ENCODE measurements around the gene MCM10.

MCM10 gene

DNA sequence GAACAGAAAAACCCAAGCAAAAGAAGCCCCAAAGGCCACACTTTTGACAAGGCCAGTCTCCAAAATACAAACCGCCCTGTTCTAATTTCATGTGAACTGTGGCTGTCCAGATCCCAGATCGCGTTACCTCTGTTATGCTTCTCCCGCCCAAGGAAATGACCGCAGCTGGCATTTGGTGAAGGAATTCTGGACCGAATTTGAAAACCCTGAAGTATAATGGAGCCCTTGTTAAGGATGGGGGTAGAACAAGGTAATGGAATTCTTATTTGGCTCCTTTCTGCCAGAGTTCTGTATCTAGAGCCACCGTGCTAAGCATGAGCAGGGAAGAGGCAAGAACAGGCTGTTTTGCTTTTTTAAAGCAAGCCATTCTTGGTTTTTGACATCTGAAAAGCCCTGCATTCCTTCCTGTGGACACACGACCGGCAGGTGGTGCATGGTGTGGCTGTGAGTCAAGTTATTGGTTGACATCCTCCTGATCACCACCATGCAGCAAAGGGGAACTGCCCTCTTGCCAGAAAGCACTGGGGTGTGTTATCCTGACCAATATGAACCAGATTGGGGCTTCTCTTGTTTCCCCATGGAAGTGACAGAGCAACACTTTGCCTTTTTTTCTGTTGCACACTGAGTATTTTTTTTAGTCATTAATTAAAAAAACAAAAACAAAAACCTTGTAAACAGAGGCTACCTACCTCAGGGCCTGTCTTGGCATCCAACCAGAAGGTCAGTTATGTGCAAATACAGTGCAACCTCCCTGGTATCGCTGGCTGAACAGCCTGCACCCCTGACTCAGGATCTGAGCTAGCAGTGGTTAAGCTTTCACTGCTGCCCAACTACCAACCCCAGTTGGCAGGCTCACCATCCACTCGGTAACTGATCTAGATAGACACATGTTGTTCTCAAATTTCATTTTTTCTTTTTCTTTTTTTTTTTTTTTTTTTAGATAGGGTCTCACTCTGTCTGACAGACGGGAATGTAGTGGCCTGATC lies 58.6 kb downstream of the MCM10 start:
- Histone ChIP-seq H4K20me1 (ENCODE audit: insufficient read depth, low read length) (no peaks in the 10 kb centered on the region), H3K79me2 (ENCODE audit: low read length) (no peaks in the 10 kb centered on the region), H3K9ac (ENCODE audit: low read length) (no peak overlapping the region), H3K27me3 (replicated peaks; ENCODE audit: insufficient read depth, low read length) (no peaks in the 10 kb centered on the region), H3K4me1 (ENCODE audit: low read length) (peaks cover 18% of the 10 kb centered on the region), H3K9me2 (replicated peaks; ENCODE audit: insufficient read depth, low read length) (no peaks in the 10 kb centered on the region), H3K27ac (ENCODE audit: low read length) (no peak overlapping the region), H3K9me3 (replicated peaks; ENCODE audit: insufficient read depth, low read length) (no peaks in the 10 kb centered on the region), H3K4me3 (ENCODE audit: low read length) (no peak overlapping the region), H2AFZ (ENCODE audit: low read length) (peak overlapping the region; percentile 35; the same call in 1 of the 2 replicates), H3K36me3 (replicated peaks; ENCODE audit: insufficient read depth, low read length) (no peaks in the 10 kb centered on the region), H3F3A (ENCODE audit: insufficient read depth, low read length) (peaks cover 13% of the 10 kb centered on the region), H3K4me2 (ENCODE audit: low read depth, low read length) (no peak overlapping the region)
- DNase-seq, result peak; percentile 80
- TF ChIP-seq EZH2 (optimal IDR thresholded peaks at IDR 0.05; ENCODE audit: low read depth, low read length) (no peak), EZH2phosphoT487 (IDR thresholded peaks at IDR 0.05; ENCODE audit: low read length) (no peak)
- TF ChIP-seq, protein P1, sequence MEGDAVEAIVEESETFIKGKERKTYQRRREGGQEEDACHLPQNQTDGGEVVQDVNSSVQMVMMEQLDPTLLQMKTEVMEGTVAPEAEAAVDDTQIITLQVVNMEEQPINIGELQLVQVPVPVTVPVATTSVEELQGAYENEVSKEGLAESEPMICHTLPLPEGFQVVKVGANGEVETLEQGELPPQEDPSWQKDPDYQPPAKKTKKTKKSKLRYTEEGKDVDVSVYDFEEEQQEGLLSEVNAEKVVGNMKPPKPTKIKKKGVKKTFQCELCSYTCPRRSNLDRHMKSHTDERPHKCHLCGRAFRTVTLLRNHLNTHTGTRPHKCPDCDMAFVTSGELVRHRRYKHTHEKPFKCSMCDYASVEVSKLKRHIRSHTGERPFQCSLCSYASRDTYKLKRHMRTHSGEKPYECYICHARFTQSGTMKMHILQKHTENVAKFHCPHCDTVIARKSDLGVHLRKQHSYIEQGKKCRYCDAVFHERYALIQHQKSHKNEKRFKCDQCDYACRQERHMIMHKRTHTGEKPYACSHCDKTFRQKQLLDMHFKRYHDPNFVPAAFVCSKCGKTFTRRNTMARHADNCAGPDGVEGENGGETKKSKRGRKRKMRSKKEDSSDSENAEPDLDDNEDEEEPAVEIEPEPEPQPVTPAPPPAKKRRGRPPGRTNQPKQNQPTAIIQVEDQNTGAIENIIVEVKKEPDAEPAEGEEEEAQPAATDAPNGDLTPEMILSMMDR (IDR thresholded peaks at IDR 0.05; ENCODE audit: low read length), result peak; percentile 68

DNA sequence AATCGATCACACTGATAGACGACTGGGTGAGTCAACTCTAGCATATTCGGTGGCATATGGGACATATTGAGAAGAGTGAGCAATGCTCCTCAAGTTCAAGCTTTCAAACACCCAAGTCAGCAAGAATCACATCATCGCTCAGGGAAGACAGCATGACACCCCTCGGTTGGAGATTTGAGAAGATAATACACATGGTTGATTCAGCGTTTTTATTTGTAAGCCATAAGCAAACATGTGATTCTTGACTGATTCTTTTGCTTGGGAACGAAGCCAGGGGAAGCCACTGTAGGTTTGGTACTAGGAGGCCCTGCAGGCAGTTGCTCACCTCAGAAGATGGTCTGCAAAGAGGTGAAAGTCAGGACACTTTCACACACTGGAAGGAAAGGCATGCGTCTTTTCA lies 60.2 kb downstream of the MCM10 start:
- Histone ChIP-seq H2AFZ (ENCODE audit: low read length) (no peak overlapping the region), H3K9me3 (replicated peaks; ENCODE audit: insufficient read depth, low read length) (no peaks in the 10 kb centered on the region), H3F3A (ENCODE audit: insufficient read depth, low read length) (peaks cover 13% of the 10 kb centered on the region), H3K27me3 (replicated peaks; ENCODE audit: insufficient read depth, low read length) (no peaks in the 10 kb centered on the region), H3K27ac (ENCODE audit: low read length) (no peak overlapping the region), H4K20me1 (ENCODE audit: insufficient read depth, low read length) (no peaks in the 10 kb centered on the region), H3K4me3 (ENCODE audit: low read length) (no peak overlapping the region), H3K9ac (ENCODE audit: low read length) (no peak overlapping the region), H3K36me3 (replicated peaks; ENCODE audit: insufficient read depth, low read length) (no peaks in the 10 kb centered on the region), H3K79me2 (ENCODE audit: low read length) (no peaks in the 10 kb centered on the region), H3K4me2 (ENCODE audit: low read depth, low read length) (no peak overlapping the region), H3K4me1 (ENCODE audit: low read length) (peaks cover 22% of the 10 kb centered on the region), H3K9me2 (replicated peaks; ENCODE audit: insufficient read depth, low read length) (no peaks in the 10 kb centered on the region)
- no peak for DNase-seq
- no peak for TF ChIP-seq EZH2phosphoT487 (IDR thresholded peaks at IDR 0.05; ENCODE audit: low read length)

DNA sequence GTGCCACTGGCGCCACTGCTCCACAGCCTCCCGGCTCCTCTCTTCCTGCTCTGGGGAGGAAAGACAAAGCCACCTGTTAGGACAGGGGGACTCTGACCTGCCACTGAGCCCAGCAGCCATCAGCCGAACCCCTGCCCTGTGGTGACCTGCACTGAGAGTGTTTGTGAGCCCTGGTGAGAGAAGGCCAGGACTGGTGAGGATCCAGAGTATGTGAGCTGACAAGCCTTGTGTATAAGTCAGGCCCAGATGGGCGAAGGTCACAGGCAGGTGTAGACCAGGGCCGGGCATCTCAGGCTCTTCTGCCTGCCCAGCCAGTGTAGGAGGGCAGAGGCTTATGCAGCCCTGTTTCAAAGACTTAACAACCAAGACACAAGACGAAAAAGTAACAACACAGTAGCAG lies 60.8 kb downstream of the MCM10 start:
- no peak overlapping the region for H3K27ac ChIP-seq (ENCODE audit: low read length)
- no peaks in the 10 kb centered on the region for H3K9me2 ChIP-seq (replicated peaks; ENCODE audit: insufficient read depth, low read length)
- H3F3A ChIP-seq (ENCODE audit: insufficient read depth, low read length), result peaks cover 15% of the 10 kb centered on the region
- no peak overlapping the region for H2AFZ ChIP-seq (ENCODE audit: low read length)
- H3K9me3 ChIP-seq (replicated peaks; ENCODE audit: insufficient read depth, low read length), result no peaks in the 10 kb centered on the region
- no peaks in the 10 kb centered on the region for H3K79me2 ChIP-seq (ENCODE audit: low read length)
- TF ChIP-seq EZH2phosphoT487 (IDR thresholded peaks at IDR 0.05; ENCODE audit: low read length), result no peak
- no peak for TF ChIP-seq EZH2 (optimal IDR thresholded peaks at IDR 0.05; ENCODE audit: low read depth, low read length)
- TF ChIP-seq, protein P1 (IDR thresholded peaks at IDR 0.05; ENCODE audit: low read length), result no peak
- no peak overlapping the region for H3K4me2 ChIP-seq (ENCODE audit: low read depth, low read length)
- H3K27me3 ChIP-seq (replicated peaks; ENCODE audit: insufficient read depth, low read length), result no peaks in the 10 kb centered on the region
- no peaks in the 10 kb centered on the region for H4K20me1 ChIP-seq (ENCODE audit: insufficient read depth, low read length)
- H3K36me3 ChIP-seq (replicated peaks; ENCODE audit: insufficient read depth, low read length), result no peaks in the 10 kb centered on the region
- no peak overlapping the region for H3K4me3 ChIP-seq (ENCODE audit: low read length)
- peaks cover 28% of the 10 kb centered on the region for H3K4me1 ChIP-seq (ENCODE audit: low read length)
- no peak overlapping the region for H3K9ac ChIP-seq (ENCODE audit: low read length)
- DNase-seq, result no peak

DNA sequence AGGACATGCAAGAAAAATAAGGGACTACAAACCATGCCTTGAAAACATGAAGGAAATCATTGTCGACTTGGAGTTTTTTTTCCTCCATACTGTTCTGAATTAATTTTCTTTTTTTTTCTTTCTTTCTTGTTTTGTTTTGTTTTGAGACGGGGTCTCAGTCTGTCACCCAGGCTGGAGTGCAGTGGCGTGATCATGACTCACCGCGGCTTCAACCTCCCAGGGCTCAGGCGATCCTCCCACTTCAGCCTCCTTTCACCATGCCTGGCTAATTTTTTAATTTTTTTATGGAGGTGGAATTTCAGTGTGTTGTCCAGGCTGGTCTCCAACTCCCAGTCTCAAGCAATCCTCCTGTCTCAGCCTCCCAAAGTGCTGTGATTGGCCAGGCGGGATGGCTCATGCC lies 61.2 kb downstream of the MCM10 start:
- Histone ChIP-seq H3K4me3 (ENCODE audit: low read length) (no peak overlapping the region), H3K36me3 (replicated peaks; ENCODE audit: insufficient read depth, low read length) (no peaks in the 10 kb centered on the region), H3K4me1 (ENCODE audit: low read length) (peaks cover 30% of the 10 kb centered on the region), H4K20me1 (ENCODE audit: insufficient read depth, low read length) (no peaks in the 10 kb centered on the region), H3K9me2 (replicated peaks; ENCODE audit: insufficient read depth, low read length) (no peaks in the 10 kb centered on the region), H3F3A (ENCODE audit: insufficient read depth, low read length) (peaks cover 18% of the 10 kb centered on the region), H3K9me3 (replicated peaks; ENCODE audit: insufficient read depth, low read length) (no peaks in the 10 kb centered on the region), H3K79me2 (ENCODE audit: low read length) (no peaks in the 10 kb centered on the region), H3K4me2 (ENCODE audit: low read depth, low read length) (no peak overlapping the region), H3K27me3 (replicated peaks; ENCODE audit: insufficient read depth, low read length) (no peaks in the 10 kb centered on the region), H3K27ac (ENCODE audit: low read length) (no peak overlapping the region), H3K9ac (ENCODE audit: low read length) (no peak overlapping the region), H2AFZ (ENCODE audit: low read length) (no peak overlapping the region)
- TF ChIP-seq EZH2phosphoT487 (IDR thresholded peaks at IDR 0.05; ENCODE audit: low read length), result no peak
- TF ChIP-seq EZH2 (optimal IDR thresholded peaks at IDR 0.05; ENCODE audit: low read depth, low read length), result no peak
- no peak for DNase-seq

Measured in MM.1S (cell line).